A549 (cell line): ENCODE results near the gene AP5M1. TPM values are rescaled to one million over a fixed set of nuclear protein-coding genes. Genes with fewer than 3 reads are reported as not detected.

ENCODE experiments used
- ATAC-seq, 2 experiments: fragments of 200-7000 bp in 1 of 2; fragments of >200 bp in 1 of 2; cut with Nextera tagmentation in 1 of 2; cut with Tn5 transposase in 1 of 2; 3 replicates each; pipeline versions ENCODE4 v1.8.0 to v1.9.1; 2018 to 2020; ENCODE audit warnings: mild to moderate bottlenecking in 1 of 2, moderate library complexity in 1 of 2
- CTCF ChIA-PET: fragments of 300-600 bp; sonication (Branson Sonifier 250); formaldehyde crosslinking; extraction: SDS; loops from one replicate; lab custom pipeline; 2021; ENCODE audit warnings: antibody characterized with exemption, inconsistent platforms; lab: Yijun Ruan, JAX
- POLR2A ChIA-PET: fragments of 350-600 bp; formaldehyde crosslinking; extraction: SDS; loops from one replicate; lab custom pipeline; 2021; ENCODE audit warnings: antibody characterized with exemption, inconsistent platforms; lab: Yijun Ruan, JAX
- DNase-seq, 2 experiments: peaks; one replicate each; pipeline versions ENCODE4 v3.0.0 to v3.0.0-alpha.2; 2011 to 2016; ENCODE audit warnings: low read depth in 1 of 2, low spot score in 1 of 2
- FAIRE-seq: peaks from 2 replicates; lab custom pipeline; 2011; peaks lifted over from hg19 to GRCh38; lab: Jason Lieb, UNC
- H3K27ac ChIP-seq, 2 experiments: fragments of >200 bp; sonication (Bioruptor Twin); formaldehyde crosslinking; 3 replicates each; pipeline ENCODE4 v1.5.1; 2016 to 2017
- H3K4me1 ChIP-seq: fragments of >200 bp; sonication (Bioruptor Twin); formaldehyde crosslinking; 3 replicates; pipeline ENCODE4 v1.6.1; 2016
- H3K4me2 ChIP-seq: fragments of >200 bp; sonication (Bioruptor Twin); formaldehyde crosslinking; 3 replicates; pipeline ENCODE4 v1.6.1; 2016
- H3K4me3 ChIP-seq: fragments of >200 bp; sonication (Bioruptor Twin); formaldehyde crosslinking; 3 replicates; pipeline ENCODE4 v1.5.1; 2016
- H3K9me3 ChIP-seq: fragments of >200 bp; sonication (Bioruptor Twin); formaldehyde crosslinking; 3 replicates; pipeline ENCODE4 v1.6.1; 2016
- CBX2 ChIP-seq: fragments of 200-600 bp; sonication (generic); IDR thresholded peaks from 2 replicates; pipeline ENCODE4 v1.6.1; 2016; ENCODE audit warnings: low read depth, mild to moderate bottlenecking, borderline replicate concordance
- CEBPB ChIP-seq, 2 experiments: fragments of >200 bp in 1 of 2; sonication (Bioruptor Twin) in 1 of 2; formaldehyde crosslinking in 1 of 2; IDR thresholded peaks; 2 replicates each; pipeline ENCODE4 v1.6.1; 2012 to 2016
- CHD4 ChIP-seq: fragments of 200-600 bp; sonication (generic); IDR thresholded peaks from 2 replicates; pipeline ENCODE4 v1.6.1; 2016; ENCODE audit warnings: antibody characterized with exemption, mild to moderate bottlenecking, borderline replicate concordance
- EHF ChIP-seq: fragments of 250-450 bp; sonication (Bioruptor Pico); IDR thresholded peaks from 2 replicates; pipeline ENCODE4 v1.5.0; 2020; ENCODE audit warnings: mild to moderate bottlenecking
- ESRRA ChIP-seq: fragments of 150-350 bp; IDR thresholded peaks from 2 replicates; pipeline ENCODE4 v1.6.1; 2014; ENCODE audit warnings: mild to moderate bottlenecking, low read length, borderline replicate concordance
- FOSB ChIP-seq: fragments of 250-450 bp; sonication (Bioruptor Pico); IDR thresholded peaks from 2 replicates; pipeline ENCODE4 v1.5.0; 2020; ENCODE audit warnings: mild to moderate bottlenecking, moderate library complexity
- GATA3 ChIP-seq: IDR thresholded peaks from 2 replicates; pipeline ENCODE4 v1.6.1; 2012; ENCODE audit warnings: borderline replicate concordance
- HOXA7 ChIP-seq: fragments of 250-450 bp; sonication (Bioruptor Pico); IDR thresholded peaks from 2 replicates; pipeline ENCODE4 v1.5.0; 2020; ENCODE audit warnings: mild to moderate bottlenecking, moderate library complexity
- HOXB5 ChIP-seq: fragments of 250-450 bp; sonication (Bioruptor Pico); IDR thresholded peaks from 2 replicates; pipeline ENCODE4 v1.5.0; 2020; ENCODE audit warnings: mild to moderate bottlenecking, moderate library complexity
- MYC ChIP-seq: IDR thresholded peaks from 2 replicates; pipeline ENCODE4 v1.6.1; 2012; ENCODE audit warnings: mild to moderate bottlenecking, inconsistent platforms, low read length, improper control_type of control experiment, borderline replicate concordance
- NFE2L2 ChIP-seq: fragments of 150-350 bp; conservative IDR thresholded peaks from 2 replicates; pipeline ENCODE4 v1.6.1; 2014; ENCODE audit warnings: low read length
- PHF8 ChIP-seq: fragments of 200-600 bp; sonication (generic); IDR thresholded peaks from 2 replicates; pipeline ENCODE4 v1.6.1; 2016; ENCODE audit warnings: low read depth, mild to moderate bottlenecking, antibody characterized with exemption, moderate library complexity, borderline replicate concordance
- RAD21 ChIP-seq, 2 experiments: fragments of >200 bp in 1 of 2; sonication (Bioruptor Twin) in 1 of 2; formaldehyde crosslinking in 1 of 2; IDR thresholded peaks in 1 of 2; conservative IDR thresholded peaks in 1 of 2; 2 replicates in 1 of 2; 3 replicates in 1 of 2; pipeline ENCODE4 v1.6.1; 2012 to 2018; ENCODE audit warnings: inconsistent platforms in 1 of 2
- RARB ChIP-seq: fragments of 250-450 bp; sonication (Bioruptor Pico); IDR thresholded peaks from 2 replicates; pipeline ENCODE4 v1.8.0; 2021; ENCODE audit warnings: mild to moderate bottlenecking, moderate library complexity
- RNF2 ChIP-seq: fragments of 200-600 bp; sonication (generic); IDR thresholded peaks from 2 replicates; pipeline ENCODE4 v1.6.1; 2016; ENCODE audit warnings: low read depth, mild to moderate bottlenecking, antibody characterized with exemption, moderate library complexity, borderline replicate concordance
- SMC3 ChIP-seq: fragments of >200 bp; sonication (Bioruptor Twin); formaldehyde crosslinking; IDR thresholded peaks from 3 replicates; pipeline ENCODE4 v1.6.1; 2018; ENCODE audit warnings: inconsistent platforms
- TP53 ChIP-seq: fragments of 250-450 bp; sonication (Bioruptor Pico); IDR thresholded peaks from 2 replicates; pipeline ENCODE4 v1.5.0; 2021; ENCODE audit warnings: mild to moderate bottlenecking, moderate library complexity
- ZC3H11A ChIP-seq: fragments of 450-650 bp; IDR thresholded peaks from 2 replicates; pipeline ENCODE4 v1.6.1; 2014; ENCODE audit warnings: antibody characterized with exemption, mild to moderate bottlenecking
- ZFP36 ChIP-seq: fragments of 450-650 bp; IDR thresholded peaks from 2 replicates; pipeline ENCODE4 v1.6.1; 2014; ENCODE audit warnings: borderline replicate concordance; ENCODE audit not compliant: partially characterized antibody
- ZSCAN20 ChIP-seq: fragments of 250-450 bp; sonication (Bioruptor Pico); IDR thresholded peaks from 2 replicates; pipeline ENCODE4 v1.8.0; 2022; ENCODE audit warnings: mild to moderate bottlenecking, moderate library complexity
- WGBS: methylation state at CpG from one replicate; pipeline ENCODE4 v1.1.6; 2017; ENCODE audit errors: missing lambda C conversion rate; 5-methylcytosine and 5-hydroxymethylcytosine counted together
- polyA plus RNA-seq, 4 experiments: library from polyadenylated mRNA; depleted of rRNA in 3 of 4; stranded (reverse); fragments of >200 nt; fragmentation: RNase III in 1 of 4; extraction: RNeasy Plus Mini Kit Qiagen cat#74134 plus additional on column Dnase treatment in 1 of 4; gene quantifications; 2 replicates in 3 of 4; 3 replicates in 1 of 4; pipeline ENCODE4 v1.2.3, GENCODE V29; 2011 to 2017
- TF ChIP-seq, protein P1 (sequence below): fragments of >200 bp; sonication (Bioruptor Twin); formaldehyde crosslinking; IDR thresholded peaks from 3 replicates; pipeline ENCODE4 v1.5.1; 2016
- TF ChIP-seq, protein P2 (sequence below): fragments of 450-650 bp; IDR thresholded peaks from 2 replicates; pipeline ENCODE4 v1.6.1; 2014; ENCODE audit warnings: antibody characterized with exemption
- TF ChIP-seq, protein P3 (sequence below): fragments of >200 bp; sonication (Bioruptor Twin); formaldehyde crosslinking; IDR thresholded peaks from 3 replicates; pipeline ENCODE4 v1.6.1; 2016

Gene AP5M1
- polyA plus RNA-seq, 2 of the 4 experiments (the other 2 are of a cell fraction), result 22.8 to 40.6 TPM

DNA sequence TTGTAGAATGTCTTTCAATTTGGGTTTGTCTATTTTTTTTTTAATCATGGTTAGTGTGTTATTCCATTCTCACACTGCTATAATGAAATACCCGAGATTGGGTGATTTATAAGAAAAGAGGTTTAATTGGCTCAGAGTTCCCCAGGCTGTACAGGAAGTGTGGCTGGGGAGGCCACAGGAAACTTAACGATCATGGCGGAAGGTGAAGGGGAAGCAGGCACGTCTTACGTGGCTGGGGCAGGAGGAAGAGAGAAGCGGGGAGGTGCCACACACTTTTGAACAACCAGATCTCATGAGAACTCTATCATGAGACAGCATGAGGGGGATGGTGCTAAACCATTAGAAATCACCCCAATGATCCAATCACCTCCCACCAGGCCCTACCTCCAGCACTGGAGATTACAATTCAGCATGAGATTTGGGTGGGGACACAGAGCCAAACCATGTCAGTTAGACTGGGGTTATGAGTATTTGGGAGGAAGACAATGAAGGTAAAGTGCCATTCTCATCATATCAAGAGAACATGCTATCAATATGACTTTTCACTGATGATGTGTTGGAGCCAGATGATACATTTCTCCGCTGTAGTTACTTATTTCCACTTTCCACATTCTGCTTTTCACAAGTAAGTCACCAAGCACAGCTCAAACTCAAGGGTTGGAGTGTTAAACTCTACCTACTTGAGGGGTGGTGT lies 45.8 kb downstream of the AP5M1 start:
- whole genome bisulfite sequencing, result 58% methylated on average over 7 of the region's 7 CpGs
- no peak overlapping the region for H3K4me3 ChIP-seq
- no peaks in the 10 kb centered on the region for H3K9me3 ChIP-seq
- CTCF ChIA-PET, result interaction anchor here (0.9 to 1.5 kb wide), 4 partner anchors 58 to 824 kb away, joined by 3 to 5 read pairs (median 4); no protein-coding TSS in a partner anchor
- no peak overlapping the region for H3K4me2 ChIP-seq
- DNase-seq (no peak), ATAC-seq (no peak), FAIRE-seq (no peak)
- TF ChIP-seq MYC, result no peak
- TF ChIP-seq NFE2L2, result no peak
- TF ChIP-seq RARB (CRISPR knock-in tag), result no peak
- no peak for TF ChIP-seq FOSB (CRISPR knock-in tag)
- TF ChIP-seq, protein P1, sequence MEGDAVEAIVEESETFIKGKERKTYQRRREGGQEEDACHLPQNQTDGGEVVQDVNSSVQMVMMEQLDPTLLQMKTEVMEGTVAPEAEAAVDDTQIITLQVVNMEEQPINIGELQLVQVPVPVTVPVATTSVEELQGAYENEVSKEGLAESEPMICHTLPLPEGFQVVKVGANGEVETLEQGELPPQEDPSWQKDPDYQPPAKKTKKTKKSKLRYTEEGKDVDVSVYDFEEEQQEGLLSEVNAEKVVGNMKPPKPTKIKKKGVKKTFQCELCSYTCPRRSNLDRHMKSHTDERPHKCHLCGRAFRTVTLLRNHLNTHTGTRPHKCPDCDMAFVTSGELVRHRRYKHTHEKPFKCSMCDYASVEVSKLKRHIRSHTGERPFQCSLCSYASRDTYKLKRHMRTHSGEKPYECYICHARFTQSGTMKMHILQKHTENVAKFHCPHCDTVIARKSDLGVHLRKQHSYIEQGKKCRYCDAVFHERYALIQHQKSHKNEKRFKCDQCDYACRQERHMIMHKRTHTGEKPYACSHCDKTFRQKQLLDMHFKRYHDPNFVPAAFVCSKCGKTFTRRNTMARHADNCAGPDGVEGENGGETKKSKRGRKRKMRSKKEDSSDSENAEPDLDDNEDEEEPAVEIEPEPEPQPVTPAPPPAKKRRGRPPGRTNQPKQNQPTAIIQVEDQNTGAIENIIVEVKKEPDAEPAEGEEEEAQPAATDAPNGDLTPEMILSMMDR, result no peak
- no peak for TF ChIP-seq ZSCAN20 (CRISPR knock-in tag)
- TF ChIP-seq GATA3, result no peak
- TF ChIP-seq HOXA7 (CRISPR knock-in tag), result no peak
- TF ChIP-seq ZC3H11A, result no peak
- H3K27ac ChIP-seq, result no peak overlapping the region
- no peaks in the 10 kb centered on the region for H3K4me1 ChIP-seq
- POLR2A ChIA-PET, result no interaction called here

DNA sequence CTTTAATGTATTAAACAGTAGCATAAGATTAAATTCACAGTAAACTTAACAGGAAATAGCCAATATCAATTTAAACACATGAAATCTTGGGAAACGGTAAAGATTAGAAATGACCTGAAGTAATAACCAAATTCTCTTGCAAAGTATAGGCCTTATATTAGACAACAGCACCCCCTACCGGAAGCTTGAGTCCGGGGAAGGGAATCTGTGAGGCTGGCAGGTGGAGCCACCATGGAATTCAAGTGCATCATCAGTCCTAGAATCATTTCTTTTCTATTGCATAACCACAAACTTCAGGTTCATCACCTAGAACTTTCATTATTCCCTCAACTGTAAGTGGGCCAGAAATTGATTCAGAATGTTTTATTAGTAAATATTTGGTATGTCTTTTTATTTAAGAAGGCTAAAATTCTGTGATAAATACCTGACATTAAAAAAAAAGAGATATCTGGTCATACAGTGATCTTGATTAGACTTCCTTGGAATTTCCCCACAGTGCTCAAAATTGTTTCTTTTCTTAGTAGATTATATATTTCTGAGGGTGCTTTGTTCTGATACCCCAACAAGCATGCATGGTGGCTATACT lies 48.6 kb downstream of the AP5M1 start:
- ChIA-PET POLR2A (no interaction called here), CTCF (interaction anchor here (0.6 to 1.4 kb wide), 17 partner anchors 9 to 1804 kb away, joined by 3 to 11 read pairs (median 3); no protein-coding TSS in a partner anchor)
- peak; percentile 83 to 92 for ATAC-seq
- TF ChIP-seq TP53 (CRISPR knock-in tag) (no peak), ZFP36 (no peak), HOXB5 (CRISPR knock-in tag) (no peak), SMC3 (peak; percentile 73), ZSCAN20 (CRISPR knock-in tag) (no peak), PHF8 (no peak), EHF (CRISPR knock-in tag) (no peak), RARB (CRISPR knock-in tag) (no peak), RAD21 (conservative IDR thresholded peaks at IDR 0.05 in 1 of 2, IDR thresholded peaks at IDR 0.05 in 1 of 2) (peak; percentile 90 to 91), FOSB (CRISPR knock-in tag) (no peak), ESRRA (no peak), CEBPB (IDR thresholded peaks at IDR 0.05) (peak in 1 of 2 experiments; percentile 51; a peak in 1 of 4 replicates), CHD4 (no peak), CBX2 (no peak), RNF2 (no peak)
- TF ChIP-seq, protein P2, sequence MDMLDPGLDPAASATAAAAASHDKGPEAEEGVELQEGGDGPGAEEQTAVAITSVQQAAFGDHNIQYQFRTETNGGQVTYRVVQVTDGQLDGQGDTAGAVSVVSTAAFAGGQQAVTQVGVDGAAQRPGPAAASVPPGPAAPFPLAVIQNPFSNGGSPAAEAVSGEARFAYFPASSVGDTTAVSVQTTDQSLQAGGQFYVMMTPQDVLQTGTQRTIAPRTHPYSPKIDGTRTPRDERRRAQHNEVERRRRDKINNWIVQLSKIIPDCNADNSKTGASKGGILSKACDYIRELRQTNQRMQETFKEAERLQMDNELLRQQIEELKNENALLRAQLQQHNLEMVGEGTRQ, result no peak
- TF ChIP-seq, protein P1, result peak; percentile 91
- TF ChIP-seq, protein P3, sequence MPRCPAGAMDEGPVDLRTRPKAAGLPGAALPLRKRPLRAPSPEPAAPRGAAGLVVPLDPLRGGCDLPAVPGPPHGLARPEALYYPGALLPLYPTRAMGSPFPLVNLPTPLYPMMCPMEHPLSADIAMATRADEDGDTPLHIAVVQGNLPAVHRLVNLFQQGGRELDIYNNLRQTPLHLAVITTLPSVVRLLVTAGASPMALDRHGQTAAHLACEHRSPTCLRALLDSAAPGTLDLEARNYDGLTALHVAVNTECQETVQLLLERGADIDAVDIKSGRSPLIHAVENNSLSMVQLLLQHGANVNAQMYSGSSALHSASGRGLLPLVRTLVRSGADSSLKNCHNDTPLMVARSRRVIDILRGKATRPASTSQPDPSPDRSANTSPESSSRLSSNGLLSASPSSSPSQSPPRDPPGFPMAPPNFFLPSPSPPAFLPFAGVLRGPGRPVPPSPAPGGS, result no peak
- 1% methylated on average over 3 of the region's 3 CpGs for WGBS
- peak; percentile 67 for FAIRE-seq
- peak; percentile 59 to 81 for DNase-seq
- no peak overlapping the region for H3K4me3 ChIP-seq
- no peaks in the 10 kb centered on the region for H3K9me3 ChIP-seq
- no peak overlapping the region for H3K27ac ChIP-seq
- no peak overlapping the region for H3K4me2 ChIP-seq
- no peaks in the 10 kb centered on the region for H3K4me1 ChIP-seq
